Mesothelial cell of epicardium (in vitro differentiated cells): ENCODE measurements around the gene EFL1. TPM values are rescaled to one million over a fixed set of nuclear protein-coding genes. Genes with fewer than 3 reads are reported as not detected.

Experiments used
- DNase-seq, 2 experiments: peaks; one replicate each; pipeline ENCODE4 v3.0.0; 2021; ENCODE audit warnings: low spot score in 2 of 2; ENCODE audit not compliant: unreplicated experiment in 2 of 2
- H3K27ac Mint-ChIP-seq: 2 replicates; pipeline ENCODE4 v1.8.0; 2021; ENCODE audit warnings: mixed read lengths
- H3K27me3 Mint-ChIP-seq: 2 replicates; pipeline ENCODE4 v1.8.0; 2021; ENCODE audit warnings: low read depth, mixed read lengths
- H3K36me3 Mint-ChIP-seq: 2 replicates; pipeline ENCODE4 v1.8.0; 2021; ENCODE audit warnings: mixed read lengths
- H3K4me1 Mint-ChIP-seq: 2 replicates; pipeline ENCODE4 v1.8.0; 2021; ENCODE audit warnings: mixed read lengths
- H3K4me3 Mint-ChIP-seq: 2 replicates; pipeline ENCODE4 v1.8.0; 2021; ENCODE audit warnings: mild to moderate bottlenecking, moderate library complexity, mixed read lengths
- H3K9me3 Mint-ChIP-seq: 2 replicates; pipeline ENCODE4 v1.8.0; 2021; ENCODE audit warnings: mixed read lengths
- total RNA-seq: library from RNA; stranded (reverse); gene quantifications from 3 replicates; pipeline ENCODE4 v1.2.1, GENCODE V29; 2021
- TF ChIP-seq, protein P1 (sequence below): fragments of 200-600 bp; sonication (generic); IDR thresholded peaks from one replicate; pipeline ENCODE4 v1.5.0; 2021; ENCODE audit warnings: antibody characterized with exemption; ENCODE audit not compliant: unreplicated experiment

EFL1 gene
- total RNA-seq, 1 donor from 2014 or later: 24.5 TPM

DNA sequence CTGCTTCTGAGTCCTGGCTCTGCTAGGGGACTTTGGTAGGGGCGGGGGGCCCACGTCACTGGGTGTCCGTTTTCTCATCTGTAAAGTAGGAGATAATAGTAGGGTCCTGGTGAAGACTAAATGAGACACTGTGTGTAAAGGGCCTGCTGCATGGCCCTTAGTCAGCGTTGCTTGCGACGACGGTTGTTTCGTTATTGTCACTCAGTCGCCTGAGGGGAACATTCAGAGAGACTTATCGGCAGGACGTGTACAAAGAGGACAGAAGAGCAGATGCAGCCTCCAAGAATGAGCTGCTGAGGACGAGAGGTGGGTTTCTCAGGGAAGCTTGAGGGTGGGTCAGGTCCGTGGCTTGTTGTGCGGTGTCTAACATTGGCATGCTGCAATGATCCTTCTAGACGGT, 163.9 kb downstream of the EFL1 start:
- TF ChIP-seq, protein P1, sequence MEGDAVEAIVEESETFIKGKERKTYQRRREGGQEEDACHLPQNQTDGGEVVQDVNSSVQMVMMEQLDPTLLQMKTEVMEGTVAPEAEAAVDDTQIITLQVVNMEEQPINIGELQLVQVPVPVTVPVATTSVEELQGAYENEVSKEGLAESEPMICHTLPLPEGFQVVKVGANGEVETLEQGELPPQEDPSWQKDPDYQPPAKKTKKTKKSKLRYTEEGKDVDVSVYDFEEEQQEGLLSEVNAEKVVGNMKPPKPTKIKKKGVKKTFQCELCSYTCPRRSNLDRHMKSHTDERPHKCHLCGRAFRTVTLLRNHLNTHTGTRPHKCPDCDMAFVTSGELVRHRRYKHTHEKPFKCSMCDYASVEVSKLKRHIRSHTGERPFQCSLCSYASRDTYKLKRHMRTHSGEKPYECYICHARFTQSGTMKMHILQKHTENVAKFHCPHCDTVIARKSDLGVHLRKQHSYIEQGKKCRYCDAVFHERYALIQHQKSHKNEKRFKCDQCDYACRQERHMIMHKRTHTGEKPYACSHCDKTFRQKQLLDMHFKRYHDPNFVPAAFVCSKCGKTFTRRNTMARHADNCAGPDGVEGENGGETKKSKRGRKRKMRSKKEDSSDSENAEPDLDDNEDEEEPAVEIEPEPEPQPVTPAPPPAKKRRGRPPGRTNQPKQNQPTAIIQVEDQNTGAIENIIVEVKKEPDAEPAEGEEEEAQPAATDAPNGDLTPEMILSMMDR: no peak
- H3K4me3 Mint-ChIP-seq: no peak overlapping the region
- no peaks in the 10 kb centered on the region for H3K36me3 Mint-ChIP-seq

DNA sequence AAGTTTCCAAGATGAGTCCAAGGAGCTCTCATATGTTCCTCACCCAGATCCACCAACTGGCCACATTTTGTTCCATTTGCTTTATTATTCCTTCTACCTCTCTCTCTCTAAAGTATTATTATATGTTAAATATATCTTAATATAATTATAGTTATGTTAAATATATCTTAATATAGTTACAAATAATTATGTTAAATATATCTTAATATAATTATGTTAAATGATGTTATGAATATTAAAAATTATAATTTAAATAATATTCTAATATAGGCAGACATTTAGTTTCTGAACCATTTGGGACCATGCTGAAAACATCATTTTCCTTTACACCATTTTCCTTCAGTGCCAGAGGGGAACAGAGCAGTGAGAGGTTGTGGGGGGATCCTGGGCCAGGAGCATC, 166.7 kb downstream of the EFL1 start:
- DNase-seq: no peak
- H3K4me1 Mint-ChIP-seq: peaks cover 11% of the 10 kb centered on the region
- no peaks in the 10 kb centered on the region for H3K27me3 Mint-ChIP-seq
- no peaks in the 10 kb centered on the region for H3K36me3 Mint-ChIP-seq
- no peaks in the 10 kb centered on the region for H3K9me3 Mint-ChIP-seq
- H3K4me3 Mint-ChIP-seq: no peak overlapping the region
- no peak overlapping the region for H3K27ac Mint-ChIP-seq
- TF ChIP-seq, protein P1: no peak

More for the DNA sequence above, 163.9 kb downstream of the EFL1 start:
- no peaks in the 10 kb centered on the region for H3K27me3 Mint-ChIP-seq
- peaks cover 16% of the 10 kb centered on the region for H3K4me1 Mint-ChIP-seq
- no peaks in the 10 kb centered on the region for H3K9me3 Mint-ChIP-seq
- no peak overlapping the region for H3K27ac Mint-ChIP-seq
- DNase-seq: no peak

DNA sequence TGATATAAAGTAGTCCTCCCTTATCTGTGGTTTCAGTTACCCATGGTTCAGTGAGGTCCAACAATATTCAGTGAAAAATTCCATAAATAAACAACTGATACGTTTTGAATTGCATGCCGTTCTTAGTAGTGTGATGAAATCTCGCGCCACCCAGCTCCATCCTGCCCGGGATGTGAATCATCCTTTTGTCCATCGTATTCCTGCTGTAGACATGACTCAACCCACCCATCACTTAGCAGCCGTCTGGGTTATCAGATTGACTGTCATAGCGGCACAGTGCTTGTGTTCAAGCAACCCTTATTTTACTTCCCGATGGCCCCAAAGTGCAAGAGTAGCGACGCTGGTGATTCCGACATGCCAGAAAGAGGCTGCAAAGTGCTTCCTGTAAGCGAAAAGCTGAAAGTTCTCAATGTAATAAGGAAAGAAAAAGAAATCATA, 168.7 kb downstream of the EFL1 start:
- DNase-seq: no peak
- H3K4me1 Mint-ChIP-seq: no peaks in the 10 kb centered on the region

DNA sequence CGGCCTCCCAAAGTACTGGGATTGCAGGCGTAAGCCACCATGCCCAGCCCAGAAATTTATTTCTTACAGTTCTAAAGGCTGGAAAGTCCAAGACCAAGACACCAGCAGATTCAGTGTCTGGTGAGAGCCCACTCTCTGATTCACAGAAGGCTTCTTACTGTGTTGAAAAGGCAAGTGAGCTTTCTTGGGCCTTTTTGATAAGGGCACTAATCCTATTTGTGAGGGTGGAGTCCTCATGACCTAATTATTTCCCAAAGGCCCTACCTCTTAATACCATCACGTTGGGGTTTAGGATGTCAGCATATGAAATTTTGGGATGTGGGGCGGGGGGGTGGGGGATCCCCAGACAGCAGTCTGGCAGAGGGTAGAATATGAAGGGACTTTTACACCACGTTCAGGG, 169.2 kb downstream of the EFL1 start:
- H3K4me3 Mint-ChIP-seq: no peak overlapping the region
- TF ChIP-seq, protein P1: no peak

More for the DNA sequence above, 168.7 kb downstream of the EFL1 start:
- no peak overlapping the region for H3K27ac Mint-ChIP-seq
- H3K9me3 Mint-ChIP-seq: no peaks in the 10 kb centered on the region
- TF ChIP-seq, protein P1: no peak
- no peak overlapping the region for H3K4me3 Mint-ChIP-seq
- no peaks in the 10 kb centered on the region for H3K36me3 Mint-ChIP-seq
- H3K27me3 Mint-ChIP-seq: peaks cover 2% of the 10 kb centered on the region

DNA sequence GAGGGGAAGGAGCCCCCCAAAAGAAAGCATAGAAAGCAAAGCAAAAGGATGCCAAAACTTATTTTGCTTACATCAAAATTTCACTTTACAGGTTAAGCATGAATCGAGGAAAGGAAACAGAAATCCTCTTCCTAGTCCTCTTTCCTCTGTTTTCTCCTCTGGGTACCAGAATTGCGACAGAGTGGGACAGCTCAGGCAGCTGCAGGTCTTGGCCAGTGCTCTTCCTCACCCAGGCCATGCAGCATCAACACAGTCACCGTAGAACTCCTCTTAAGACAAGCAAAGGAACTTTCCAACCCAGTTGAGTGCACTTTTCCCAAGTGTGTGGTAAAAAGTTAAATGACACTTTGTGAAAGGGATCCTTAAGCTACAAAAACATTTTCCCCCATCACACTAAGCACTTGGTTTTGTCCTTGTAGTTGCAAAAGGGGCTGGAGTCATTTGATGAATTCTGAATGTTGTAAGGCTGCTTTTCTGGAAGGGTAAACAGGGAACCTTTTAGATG, 170.8 kb downstream of the EFL1 start:
- H3K4me1 Mint-ChIP-seq: no peaks in the 10 kb centered on the region
- H3K9me3 Mint-ChIP-seq: no peaks in the 10 kb centered on the region
- no peak for DNase-seq
- H3K4me3 Mint-ChIP-seq: no peak overlapping the region
- no peak overlapping the region for H3K27ac Mint-ChIP-seq
- no peaks in the 10 kb centered on the region for H3K36me3 Mint-ChIP-seq
- H3K27me3 Mint-ChIP-seq: peaks cover 2% of the 10 kb centered on the region
- TF ChIP-seq, protein P1: no peak

More for the DNA sequence above, 169.2 kb downstream of the EFL1 start:
- no peak for DNase-seq
- no peaks in the 10 kb centered on the region for H3K9me3 Mint-ChIP-seq
- H3K4me1 Mint-ChIP-seq: no peaks in the 10 kb centered on the region
- H3K27me3 Mint-ChIP-seq: peaks cover 2% of the 10 kb centered on the region
- no peak overlapping the region for H3K27ac Mint-ChIP-seq
- H3K36me3 Mint-ChIP-seq: no peaks in the 10 kb centered on the region
